Measurements from ENCODE around the gene SYT1.

- TF ChIP-seq FOXA1 (IDR thresholded peaks at IDR 0.05) (no peak), FOXM1 (IDR thresholded peaks at IDR 0.05; ENCODE audit: borderline replicate concordance) (no peak), CTBP1 (IDR thresholded peaks at IDR 0.05; ENCODE audit: borderline replicate concordance) (no peak), L3MBTL2 (conservative IDR thresholded peaks at IDR 0.05) (no peak), ARNT (IDR thresholded peaks at IDR 0.05) (no peak), SUZ12 (IDR thresholded peaks at IDR 0.05) (no peak), NFRKB (IDR thresholded peaks at IDR 0.05) (no peak), BHLHE40 (IDR thresholded peaks at IDR 0.05; ENCODE audit: borderline replicate concordance) (no peak), HDGF (IDR thresholded peaks at IDR 0.05; ENCODE audit: borderline replicate concordance) (no peak)
These were observed 188.8 kb downstream of the SYT1 start for GRCh38 chr12:79053394-79053793.
